ENCODE results near the gene RAI1.

RAI1 gene

GRCh38 chr17:17774009-17774881 lies 93.0 kb downstream of the RAI1 start:
- Histone ChIP-seq H3K9ac (ENCODE audit: low read length in 5 of 5) (no peak overlapping the region), H3K4me3 (ENCODE audit: low read depth in 1 of 5, low read length in 5 of 5) (no peak overlapping the region), H3K27ac (ENCODE audit: low read depth, low read length) (no peak overlapping the region), H3K36me3 (ENCODE audit: control insufficient read depth in 5 of 5, insufficient read depth in 5 of 5, low read length in 5 of 5) (no peaks in the 10 kb centered on the region), H3K4me1 (ENCODE audit: control insufficient read depth in 5 of 5, insufficient read depth in 5 of 5, low read length in 5 of 5) (peaks cover 1 to 40% (median 17%) of the 10 kb centered on the region in 5 donors), H3K9me3 (ENCODE audit: control insufficient read depth in 5 of 5, low read length in 5 of 5) (no peaks in the 10 kb centered on the region), H3K27me3 (ENCODE audit: control insufficient read depth in 5 of 5, insufficient read depth in 4 of 5, low read length in 5 of 5) (no peaks in the 10 kb centered on the region)

GRCh38 chr17:17776889-17777288 lies 95.6 kb downstream of the RAI1 start:
- Histone ChIP-seq H3K27ac (ENCODE audit: low read depth, low read length) (no peak overlapping the region), H3K9ac (ENCODE audit: low read length in 5 of 5) (no peak overlapping the region), H3K27me3 (ENCODE audit: control insufficient read depth in 5 of 5, insufficient read depth in 4 of 5, low read length in 5 of 5) (no peaks in the 10 kb centered on the region), H3K9me3 (ENCODE audit: control insufficient read depth in 5 of 5, low read length in 5 of 5) (no peaks in the 10 kb centered on the region), H3K4me1 (ENCODE audit: control insufficient read depth in 5 of 5, insufficient read depth in 5 of 5, low read length in 5 of 5) (peaks cover 0 to 37% (median 26%) of the 10 kb centered on the region in 5 donors), H3K36me3 (ENCODE audit: control insufficient read depth in 5 of 5, insufficient read depth in 5 of 5, low read length in 5 of 5) (no peaks in the 10 kb centered on the region), H3K4me3 (ENCODE audit: low read depth in 1 of 5, low read length in 5 of 5) (no peak overlapping the region)

GRCh38 chr17:17778308-17779014 lies 97.2 kb downstream of the RAI1 start:
- no peaks in the 10 kb centered on the region for H3K36me3 ChIP-seq (ENCODE audit: control insufficient read depth in 5 of 5, insufficient read depth in 5 of 5, low read length in 5 of 5)
- peak overlapping the region; percentile 81 for H3K27ac ChIP-seq (ENCODE audit: low read depth, low read length)
- H3K4me3 ChIP-seq (ENCODE audit: low read depth in 1 of 5, low read length in 5 of 5): no peak overlapping the region
- peak overlapping the region in 1 of 5 donors; percentile 25 for H3K9ac ChIP-seq (ENCODE audit: low read length in 5 of 5)
- no peaks in the 10 kb centered on the region for H3K9me3 ChIP-seq (ENCODE audit: control insufficient read depth in 5 of 5, low read length in 5 of 5)
- peaks cover 0 to 47% (median 40%) of the 10 kb centered on the region in 5 donors for H3K4me1 ChIP-seq (ENCODE audit: control insufficient read depth in 5 of 5, insufficient read depth in 5 of 5, low read length in 5 of 5)
- no peaks in the 10 kb centered on the region for H3K27me3 ChIP-seq (ENCODE audit: control insufficient read depth in 5 of 5, insufficient read depth in 4 of 5, low read length in 5 of 5)

GRCh38 chr17:17779015-17779611 lies 97.9 kb downstream of the RAI1 start:
- H3K9me3 ChIP-seq (ENCODE audit: control insufficient read depth in 5 of 5, low read length in 5 of 5): no peaks in the 10 kb centered on the region
- no peaks in the 10 kb centered on the region for H3K27me3 ChIP-seq (ENCODE audit: control insufficient read depth in 5 of 5, insufficient read depth in 4 of 5, low read length in 5 of 5)
- no peaks in the 10 kb centered on the region for H3K36me3 ChIP-seq (ENCODE audit: control insufficient read depth in 5 of 5, insufficient read depth in 5 of 5, low read length in 5 of 5)
- peaks cover 0 to 54% (median 46%) of the 10 kb centered on the region in 5 donors for H3K4me1 ChIP-seq (ENCODE audit: control insufficient read depth in 5 of 5, insufficient read depth in 5 of 5, low read length in 5 of 5)
- peak overlapping the region; percentile 81 for H3K27ac ChIP-seq (ENCODE audit: low read depth, low read length)
- no peak overlapping the region for H3K4me3 ChIP-seq (ENCODE audit: low read depth in 1 of 5, low read length in 5 of 5)
- no peak overlapping the region for H3K9ac ChIP-seq (ENCODE audit: low read length in 5 of 5)

- H3K4me1 ChIP-seq (ENCODE audit: control insufficient read depth in 5 of 5, insufficient read depth in 5 of 5, low read length in 5 of 5): peaks cover 1 to 70% (median 61%) of the 10 kb centered on the region in 5 donors
- peak overlapping the region in 1 of 5 donors; percentile 53 for H3K4me3 ChIP-seq (ENCODE audit: low read depth in 1 of 5, low read length in 5 of 5)
- H3K27ac ChIP-seq (ENCODE audit: low read depth, low read length): peak overlapping the region; percentile 13
- H3K9ac ChIP-seq (ENCODE audit: low read length in 5 of 5): peak overlapping the region in 1 of 5 donors; percentile 39
- H3K27me3 ChIP-seq (ENCODE audit: control insufficient read depth in 5 of 5, insufficient read depth in 4 of 5, low read length in 5 of 5): no peaks in the 10 kb centered on the region
- no peaks in the 10 kb centered on the region for H3K36me3 ChIP-seq (ENCODE audit: control insufficient read depth in 5 of 5, insufficient read depth in 5 of 5, low read length in 5 of 5)
- no peaks in the 10 kb centered on the region for H3K9me3 ChIP-seq (ENCODE audit: control insufficient read depth in 5 of 5, low read length in 5 of 5)
These were observed 99.8 kb downstream of the RAI1 start for GRCh38 chr17:17780922-17781590.

- Histone ChIP-seq H3K9ac (ENCODE audit: low read length in 5 of 5) (peak overlapping the region in 1 of 5 donors; percentile 35), H3K36me3 (ENCODE audit: control insufficient read depth in 5 of 5, insufficient read depth in 5 of 5, low read length in 5 of 5) (no peaks in the 10 kb centered on the region), H3K4me1 (ENCODE audit: control insufficient read depth in 5 of 5, insufficient read depth in 5 of 5, low read length in 5 of 5) (peaks cover 1 to 70% (median 61%) of the 10 kb centered on the region in 5 donors), H3K9me3 (ENCODE audit: control insufficient read depth in 5 of 5, low read length in 5 of 5) (no peaks in the 10 kb centered on the region), H3K4me3 (ENCODE audit: low read depth in 1 of 5, low read length in 5 of 5) (peak overlapping the region in 4 of 5 donors; percentile 19 to 53 (median 37)), H3K27me3 (ENCODE audit: control insufficient read depth in 5 of 5, insufficient read depth in 4 of 5, low read length in 5 of 5) (no peaks in the 10 kb centered on the region), H3K27ac (ENCODE audit: low read depth, low read length) (peak overlapping the region; percentile 13)
These were observed 100.6 kb downstream of the RAI1 start for GRCh38 chr17:17781591-17782496.

- Histone ChIP-seq H3K9me3 (ENCODE audit: control insufficient read depth in 5 of 5, low read length in 5 of 5) (no peaks in the 10 kb centered on the region), H3K36me3 (ENCODE audit: control insufficient read depth in 5 of 5, insufficient read depth in 5 of 5, low read length in 5 of 5) (no peaks in the 10 kb centered on the region), H3K27me3 (ENCODE audit: control insufficient read depth in 5 of 5, insufficient read depth in 4 of 5, low read length in 5 of 5) (no peaks in the 10 kb centered on the region), H3K4me1 (ENCODE audit: control insufficient read depth in 5 of 5, insufficient read depth in 5 of 5, low read length in 5 of 5) (peaks cover 1 to 68% (median 61%) of the 10 kb centered on the region in 5 donors), H3K4me3 (ENCODE audit: low read depth in 1 of 5, low read length in 5 of 5) (peak overlapping the region in 4 of 5 donors; percentile 56 to 69 (median 64)), H3K27ac (ENCODE audit: low read depth, low read length) (no peak overlapping the region), H3K9ac (ENCODE audit: low read length in 5 of 5) (no peak overlapping the region)
These were observed 101.4 kb downstream of the RAI1 start for GRCh38 chr17:17782523-17783115.

- H3K4me3 ChIP-seq (ENCODE audit: low read depth in 1 of 5, low read length in 5 of 5): peak overlapping the region; percentile 56 to 69 (median 62)
- H3K27ac ChIP-seq (ENCODE audit: low read depth, low read length): no peak overlapping the region
- H3K9ac ChIP-seq (ENCODE audit: low read length in 5 of 5): no peak overlapping the region
- H3K9me3 ChIP-seq (ENCODE audit: control insufficient read depth in 5 of 5, low read length in 5 of 5): no peaks in the 10 kb centered on the region
- no peaks in the 10 kb centered on the region for H3K27me3 ChIP-seq (ENCODE audit: control insufficient read depth in 5 of 5, insufficient read depth in 4 of 5, low read length in 5 of 5)
- peaks cover 1 to 62% (median 56%) of the 10 kb centered on the region in 5 donors for H3K4me1 ChIP-seq (ENCODE audit: control insufficient read depth in 5 of 5, insufficient read depth in 5 of 5, low read length in 5 of 5)
- H3K36me3 ChIP-seq (ENCODE audit: control insufficient read depth in 5 of 5, insufficient read depth in 5 of 5, low read length in 5 of 5): no peaks in the 10 kb centered on the region
These were observed 102.0 kb downstream of the RAI1 start for GRCh38 chr17:17783116-17783824.

All from subcutaneous abdominal adipose tissue (tissue), 5 donors.